Thyroid gland (tissue), 4 donors: ENCODE measurements around the gene KSR1. TPM values are rescaled to one million over a fixed set of nuclear protein-coding genes. Genes with fewer than 3 reads are reported as not detected.
A peak's percentile ranks its signal among the peaks of the same experiment; 100 is the strongest.

Source experiments
- DNase-seq, 2 donors: peaks; one replicate each; pipeline ENCODE4 v3.0.0-alpha.2; 2019
- H3K27ac ChIP-seq, 3 donors: fragments of 200-600 bp; sonication (generic); 1 replicate in 2 of 3; 2 replicates in 1 of 3; pipeline ENCODE4 v1.5.1; 2016 to 2019; ENCODE audit warnings: mild to moderate bottlenecking in 1 of 3, moderate library complexity in 1 of 3
- H3K27me3 ChIP-seq: fragments of 200-600 bp; sonication (generic); one replicate; pipeline ENCODE4 v1.5.1; 2019
- H3K36me3 ChIP-seq, 2 donors: fragments of 200-600 bp; sonication (generic); one replicate each; pipeline ENCODE4 v1.5.1; 2016 to 2019
- H3K4me1 ChIP-seq, 2 donors: fragments of 200-600 bp; sonication (generic); one replicate each; pipeline ENCODE4 v1.5.1; 2017 to 2019
- H3K4me3 ChIP-seq, 3 donors: fragments of 200-600 bp; sonication (generic); replicated peaks in 1 of 3; 1 replicate in 2 of 3; 2 replicates in 1 of 3; pipeline ENCODE4 v1.5.1; 2016; ENCODE audit warnings: mild to moderate bottlenecking in 1 of 3
- H3K9me3 ChIP-seq: fragments of 200-600 bp; sonication (generic); one replicate; pipeline ENCODE4 v1.5.1; 2017
- POLR2A ChIP-seq, 2 donors: fragments of 450-650 bp; IDR thresholded peaks; one replicate each; pipeline ENCODE4 v1.6.1; 2017; ENCODE audit warnings: antibody characterized with exemption in 2 of 2, mild to moderate bottlenecking in 2 of 2, moderate library complexity in 1 of 2
- WGBS, 2 donors: methylation state at CpG; one replicate each; pipeline ENCODE4 v1.1.5; 2017; 5-methylcytosine and 5-hydroxymethylcytosine counted together
- intact Hi-C: fragments of 100-400 bp; cut with DNase I; formaldehyde crosslinking; loops from one replicate; pipeline ENCODE4 v1.15.1; 2023
- total RNA-seq, 4 donors: library from RNA; depleted of rRNA; stranded (reverse); fragments of >200 nt; gene quantifications; one replicate each; pipeline ENCODE4 v1.2.3, GENCODE V29; 2016
- TF ChIP-seq, protein P1 (sequence below), 6 experiments: fragments of 200-600 bp in 3 of 6; fragments of 450-650 bp in 3 of 6; sonication (generic) in 3 of 6; IDR thresholded peaks; one replicate each; pipeline ENCODE4 v1.5.1; 2016 to 2019; ENCODE audit warnings: antibody characterized with exemption in 6 of 6, mild to moderate bottlenecking in 2 of 6, inconsistent platforms in 1 of 6, moderate library complexity in 1 of 6

KSR1 gene
- total RNA-seq, 4 donors from 2014 or later: 35.9 to 75.5 (median 67.7) TPM

GRCh38 chr17:27539794-27540317 lies 83.6 kb downstream of the KSR1 start:
- Histone ChIP-seq H3K4me1 (peaks cover 43 to 66% of the 10 kb centered on the region in 2 donors), H3K4me3 (no peak overlapping the region), H3K27me3 (no peaks in the 10 kb centered on the region), H3K9me3 (no peaks in the 10 kb centered on the region), H3K27ac (peak overlapping the region; percentile 74 to 92 (median 88)), H3K36me3 (no peaks in the 10 kb centered on the region)
- intact Hi-C loops: no loop called here
- no peak for DNase-seq
- TF ChIP-seq POLR2A (IDR thresholded peaks at IDR 0.05): no peak
- TF ChIP-seq, protein P1, sequence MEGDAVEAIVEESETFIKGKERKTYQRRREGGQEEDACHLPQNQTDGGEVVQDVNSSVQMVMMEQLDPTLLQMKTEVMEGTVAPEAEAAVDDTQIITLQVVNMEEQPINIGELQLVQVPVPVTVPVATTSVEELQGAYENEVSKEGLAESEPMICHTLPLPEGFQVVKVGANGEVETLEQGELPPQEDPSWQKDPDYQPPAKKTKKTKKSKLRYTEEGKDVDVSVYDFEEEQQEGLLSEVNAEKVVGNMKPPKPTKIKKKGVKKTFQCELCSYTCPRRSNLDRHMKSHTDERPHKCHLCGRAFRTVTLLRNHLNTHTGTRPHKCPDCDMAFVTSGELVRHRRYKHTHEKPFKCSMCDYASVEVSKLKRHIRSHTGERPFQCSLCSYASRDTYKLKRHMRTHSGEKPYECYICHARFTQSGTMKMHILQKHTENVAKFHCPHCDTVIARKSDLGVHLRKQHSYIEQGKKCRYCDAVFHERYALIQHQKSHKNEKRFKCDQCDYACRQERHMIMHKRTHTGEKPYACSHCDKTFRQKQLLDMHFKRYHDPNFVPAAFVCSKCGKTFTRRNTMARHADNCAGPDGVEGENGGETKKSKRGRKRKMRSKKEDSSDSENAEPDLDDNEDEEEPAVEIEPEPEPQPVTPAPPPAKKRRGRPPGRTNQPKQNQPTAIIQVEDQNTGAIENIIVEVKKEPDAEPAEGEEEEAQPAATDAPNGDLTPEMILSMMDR (IDR thresholded peaks at IDR 0.05): no peak
- WGBS, 2 donors: 52 to 66% methylated on average over 3 of the region's 3 CpGs

DNA sequence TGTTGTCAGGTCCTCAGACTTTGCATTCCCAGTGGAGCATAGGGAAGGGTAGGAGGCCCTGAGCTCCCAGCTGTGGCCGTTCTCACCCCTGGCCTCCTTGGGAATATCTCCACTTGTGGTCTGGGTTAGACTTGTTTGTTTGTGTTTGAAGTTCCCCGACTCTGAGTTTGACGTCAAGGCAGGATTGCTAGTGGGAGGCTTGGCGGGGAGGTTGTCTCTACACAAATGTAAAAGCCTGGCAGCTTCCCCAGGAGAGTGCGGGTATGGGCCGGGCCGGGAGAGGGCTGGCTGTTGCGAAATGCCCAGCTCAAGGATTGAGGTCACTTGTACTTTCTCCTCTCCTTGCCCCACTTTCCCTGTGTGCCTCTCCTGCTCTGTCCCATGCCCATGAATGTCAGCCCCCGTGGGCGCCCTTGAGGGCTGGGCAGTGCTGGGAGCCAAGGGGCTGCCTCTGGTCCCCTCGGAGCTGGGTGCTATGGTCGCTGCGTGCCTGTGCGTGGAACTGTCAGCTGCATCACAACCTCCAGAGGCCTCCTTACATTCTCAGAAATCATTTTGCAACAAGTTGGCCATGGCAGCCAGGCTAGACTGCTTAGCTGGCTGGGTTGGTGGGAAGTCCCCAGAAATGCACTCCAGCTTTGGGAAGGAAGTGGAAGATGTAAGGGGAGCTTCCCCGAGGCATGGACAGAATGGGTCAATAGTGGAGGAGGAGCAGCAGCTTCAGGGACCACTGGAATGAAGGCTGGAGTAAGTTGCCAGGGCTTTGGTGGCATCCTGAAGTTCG lies 84.3 kb downstream of the KSR1 start:
- 32 to 46% methylated on average over 15 to 16 of the region's 16 CpGs for WGBS, 2 donors
- intact Hi-C loops: no loop called here
- DNase-seq: peak; percentile 86 to 88
- Histone ChIP-seq H3K9me3 (no peaks in the 10 kb centered on the region), H3K4me3 (no peak overlapping the region), H3K36me3 (no peaks in the 10 kb centered on the region), H3K4me1 (peaks cover 48 to 65% of the 10 kb centered on the region in 2 donors), H3K27ac (peak overlapping the region; percentile 74 to 92 (median 88)), H3K27me3 (no peaks in the 10 kb centered on the region)
- TF ChIP-seq, protein P1 (IDR thresholded peaks at IDR 0.05): no peak
- no peak for TF ChIP-seq POLR2A (IDR thresholded peaks at IDR 0.05)

- peak overlapping the region; percentile 74 to 92 (median 88) for H3K27ac ChIP-seq
- DNase-seq: no peak
Observed at GRCh38 chr17:27541301-27542023, 85.2 kb downstream of the KSR1 start.

DNA sequence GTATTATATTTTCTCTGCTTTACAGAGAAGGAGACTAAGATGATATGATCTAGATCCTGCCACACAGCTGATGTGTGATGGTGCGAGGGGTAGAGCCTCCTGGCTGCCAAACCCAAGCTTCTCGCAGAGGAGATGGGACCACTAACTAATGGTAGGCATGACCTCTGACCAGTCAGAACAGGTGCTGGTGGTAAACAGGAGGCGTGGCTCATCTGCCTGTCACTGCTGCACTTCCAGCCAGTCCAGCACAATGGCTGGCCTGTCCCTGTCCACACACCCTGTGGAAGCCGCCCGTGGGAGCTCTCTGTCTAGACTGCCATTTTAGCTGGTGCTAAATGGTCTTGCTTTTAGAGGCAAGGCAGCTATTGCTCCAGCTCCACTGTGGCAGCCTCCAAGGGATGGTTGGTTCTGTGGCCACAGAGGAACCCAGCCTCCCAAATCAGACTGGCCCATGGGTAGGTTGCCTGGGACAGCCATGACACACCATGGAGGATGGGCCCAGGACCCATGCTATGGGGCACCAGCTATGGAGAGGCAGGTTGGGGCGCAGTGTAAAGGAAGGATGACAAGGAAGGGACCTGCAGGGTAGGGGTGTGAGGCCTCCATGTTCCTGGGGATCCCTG lies 86.7 kb downstream of the KSR1 start:
- intact Hi-C loops: no loop called here
- Histone ChIP-seq H3K9me3 (no peaks in the 10 kb centered on the region), H3K27ac (peak overlapping the region in 2 of 3 donors; percentile 29 to 74), H3K36me3 (no peaks in the 10 kb centered on the region), H3K27me3 (no peaks in the 10 kb centered on the region), H3K4me3 (no peak overlapping the region), H3K4me1 (peaks cover 54 to 81% of the 10 kb centered on the region in 2 donors)
- WGBS, 2 donors: 96 to 98% methylated on average over 6 of the region's 6 CpGs
- TF ChIP-seq, protein P1 (IDR thresholded peaks at IDR 0.05): no peak
- TF ChIP-seq POLR2A (IDR thresholded peaks at IDR 0.05): no peak
- DNase-seq: no peak

More at GRCh38 chr17:27541301-27542023, 85.2 kb downstream of the KSR1 start:
- no peaks in the 10 kb centered on the region for H3K27me3 ChIP-seq
- TF ChIP-seq, protein P1 (IDR thresholded peaks at IDR 0.05): no peak
- TF ChIP-seq POLR2A (IDR thresholded peaks at IDR 0.05): no peak
- H3K36me3 ChIP-seq: no peaks in the 10 kb centered on the region
- H3K4me1 ChIP-seq: peaks cover 46 to 66% of the 10 kb centered on the region in 2 donors
- H3K9me3 ChIP-seq: no peaks in the 10 kb centered on the region
- H3K4me3 ChIP-seq: no peak overlapping the region
- WGBS, 2 donors: 76 to 78% methylated on average over 6 of the region's 6 CpGs
- intact Hi-C loops: no loop called here
